Sigmoid colon (tissue), 4 donors: ENCODE data around the gene CYP4F8.
"Not testable (repeated sequence)": the region's sequence is repeated elsewhere in the genome, so short reads cannot be mapped to it uniquely, and the experiment has no call there.

Experiments
- EP300 ChIP-seq, 4 donors: sonication (generic); formaldehyde crosslinking; IDR thresholded peaks; one replicate each; pipeline ENCODE4 v1.6.1; 2017; ENCODE audit warnings: antibody characterized with exemption in 4 of 4
- TF ChIP-seq, protein P1 (sequence below), 4 experiments: fragments of 450-650 bp in 3 of 4; fragments of 200-600 bp in 1 of 4; IDR thresholded peaks; one replicate each; pipeline ENCODE4 v1.5.1; 2016 to 2019; ENCODE audit warnings: antibody characterized with exemption in 4 of 4, mild to moderate bottlenecking in 3 of 4, moderate library complexity in 2 of 4

DNA sequence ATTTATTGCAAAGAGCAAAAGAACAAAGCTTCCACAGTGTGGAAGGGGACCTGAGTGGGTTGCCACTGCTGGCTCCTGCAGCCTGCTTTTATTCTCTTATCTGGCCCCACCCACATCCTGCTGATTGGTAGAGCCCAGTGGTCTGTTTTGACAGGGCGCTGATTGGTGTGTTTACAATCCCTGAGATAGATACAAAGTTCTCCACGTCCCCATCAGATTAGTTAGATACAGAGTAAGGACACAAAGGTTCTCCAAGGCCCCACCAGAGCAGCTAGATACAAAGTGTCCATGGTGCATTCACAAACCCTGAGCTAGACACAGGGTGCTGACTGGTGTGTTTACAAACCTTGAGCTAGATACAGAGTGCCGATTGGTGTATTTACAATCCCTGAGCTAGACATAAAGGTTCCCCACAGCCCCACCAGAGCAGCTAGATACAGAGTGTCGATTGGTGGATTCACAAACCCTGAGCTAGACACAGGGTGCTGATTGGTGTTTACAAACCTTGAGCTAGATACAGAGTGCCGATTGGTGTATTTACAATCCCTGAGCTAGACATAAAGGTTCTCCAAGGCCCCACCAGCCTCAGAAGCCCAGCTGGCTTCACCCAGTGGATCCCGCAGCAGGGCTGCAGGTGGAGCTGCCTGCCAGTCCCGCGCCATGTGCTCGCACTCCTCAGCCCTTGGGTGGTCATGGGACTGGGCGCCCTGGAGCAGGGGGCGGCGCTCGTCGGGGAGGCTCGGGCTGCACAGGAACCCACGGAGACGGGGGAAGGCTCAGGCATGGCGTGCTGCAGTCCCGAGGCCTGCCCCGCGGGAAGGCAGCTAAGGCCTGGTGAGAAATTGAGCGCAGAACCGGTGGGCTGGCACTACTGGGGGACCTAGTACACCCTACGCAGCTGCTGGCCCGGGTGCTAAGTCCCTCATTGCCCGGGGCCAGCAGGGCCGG lies 6.8 kb upstream of the CYP4F8 start:
- TF ChIP-seq, protein P1, sequence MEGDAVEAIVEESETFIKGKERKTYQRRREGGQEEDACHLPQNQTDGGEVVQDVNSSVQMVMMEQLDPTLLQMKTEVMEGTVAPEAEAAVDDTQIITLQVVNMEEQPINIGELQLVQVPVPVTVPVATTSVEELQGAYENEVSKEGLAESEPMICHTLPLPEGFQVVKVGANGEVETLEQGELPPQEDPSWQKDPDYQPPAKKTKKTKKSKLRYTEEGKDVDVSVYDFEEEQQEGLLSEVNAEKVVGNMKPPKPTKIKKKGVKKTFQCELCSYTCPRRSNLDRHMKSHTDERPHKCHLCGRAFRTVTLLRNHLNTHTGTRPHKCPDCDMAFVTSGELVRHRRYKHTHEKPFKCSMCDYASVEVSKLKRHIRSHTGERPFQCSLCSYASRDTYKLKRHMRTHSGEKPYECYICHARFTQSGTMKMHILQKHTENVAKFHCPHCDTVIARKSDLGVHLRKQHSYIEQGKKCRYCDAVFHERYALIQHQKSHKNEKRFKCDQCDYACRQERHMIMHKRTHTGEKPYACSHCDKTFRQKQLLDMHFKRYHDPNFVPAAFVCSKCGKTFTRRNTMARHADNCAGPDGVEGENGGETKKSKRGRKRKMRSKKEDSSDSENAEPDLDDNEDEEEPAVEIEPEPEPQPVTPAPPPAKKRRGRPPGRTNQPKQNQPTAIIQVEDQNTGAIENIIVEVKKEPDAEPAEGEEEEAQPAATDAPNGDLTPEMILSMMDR (IDR thresholded peaks at IDR 0.05), result not testable (repeated sequence)
- not testable (repeated sequence) for TF ChIP-seq EP300 (IDR thresholded peaks at IDR 0.05)
